D721Med (cell line): ENCODE data around the gene TINAG.

Experiments
- DNase-seq: peaks from one replicate; pipeline ENCODE4 v3.0.0; 2011; ENCODE audit warnings: low spot score; ENCODE audit not compliant: insufficient read length
- FAIRE-seq: peaks from 2 replicates; lab custom pipeline; 2011; peaks lifted over from hg19 to GRCh38; lab: Jason Lieb, UNC
- TF ChIP-seq, protein P1 (sequence below): IDR thresholded peaks from 2 replicates; pipeline ENCODE4 v1.5.1; 2012; ENCODE audit warnings: mild to moderate bottlenecking, control low read depth; ENCODE audit not compliant: insufficient read depth; ENCODE audit errors: missing control alignments

The TINAG gene

DNA sequence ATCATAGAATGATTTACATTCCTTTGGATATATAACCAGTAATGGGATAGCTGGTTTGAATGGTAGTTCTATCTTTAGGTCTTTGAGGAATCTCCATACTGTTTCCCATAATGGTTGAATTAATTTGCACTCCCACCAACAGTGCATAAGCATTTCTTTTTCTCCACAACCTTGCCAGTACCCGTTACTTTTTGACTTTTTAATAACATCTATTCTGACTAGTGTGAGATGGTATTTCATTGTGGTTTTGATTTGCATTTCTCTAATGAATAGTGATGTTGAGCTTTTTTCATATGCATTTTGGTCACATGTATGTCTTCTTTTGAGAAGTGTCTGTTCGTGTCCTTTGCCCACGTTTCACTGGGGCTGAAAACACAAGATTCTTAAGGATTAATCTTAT is 107.3 kb downstream of the TINAG start:
- DNase-seq, result no peak
- TF ChIP-seq, protein P1, sequence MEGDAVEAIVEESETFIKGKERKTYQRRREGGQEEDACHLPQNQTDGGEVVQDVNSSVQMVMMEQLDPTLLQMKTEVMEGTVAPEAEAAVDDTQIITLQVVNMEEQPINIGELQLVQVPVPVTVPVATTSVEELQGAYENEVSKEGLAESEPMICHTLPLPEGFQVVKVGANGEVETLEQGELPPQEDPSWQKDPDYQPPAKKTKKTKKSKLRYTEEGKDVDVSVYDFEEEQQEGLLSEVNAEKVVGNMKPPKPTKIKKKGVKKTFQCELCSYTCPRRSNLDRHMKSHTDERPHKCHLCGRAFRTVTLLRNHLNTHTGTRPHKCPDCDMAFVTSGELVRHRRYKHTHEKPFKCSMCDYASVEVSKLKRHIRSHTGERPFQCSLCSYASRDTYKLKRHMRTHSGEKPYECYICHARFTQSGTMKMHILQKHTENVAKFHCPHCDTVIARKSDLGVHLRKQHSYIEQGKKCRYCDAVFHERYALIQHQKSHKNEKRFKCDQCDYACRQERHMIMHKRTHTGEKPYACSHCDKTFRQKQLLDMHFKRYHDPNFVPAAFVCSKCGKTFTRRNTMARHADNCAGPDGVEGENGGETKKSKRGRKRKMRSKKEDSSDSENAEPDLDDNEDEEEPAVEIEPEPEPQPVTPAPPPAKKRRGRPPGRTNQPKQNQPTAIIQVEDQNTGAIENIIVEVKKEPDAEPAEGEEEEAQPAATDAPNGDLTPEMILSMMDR, result no peak
- no peak for FAIRE-seq

DNA sequence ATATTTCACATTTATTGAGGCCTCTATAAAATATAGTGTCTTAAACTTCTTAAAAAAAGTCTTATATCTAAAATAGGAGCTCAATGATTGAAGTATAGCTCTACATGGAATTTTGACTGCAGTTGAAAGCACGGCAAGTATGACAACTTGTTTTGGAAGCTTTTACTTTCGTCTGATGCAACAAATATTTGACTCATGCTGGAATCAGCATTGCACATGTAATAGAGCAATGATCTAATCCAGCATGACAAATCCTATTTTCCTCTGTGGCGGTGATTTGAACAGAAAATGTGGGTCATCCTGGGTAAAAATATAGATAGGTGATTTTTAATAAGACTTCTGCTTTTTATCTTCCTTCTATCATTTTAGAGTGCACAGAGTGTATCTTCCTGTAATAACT is 111.6 kb downstream of the TINAG start:
- TF ChIP-seq, protein P1, result no peak
- DNase-seq, result no peak
- no peak for FAIRE-seq

DNA sequence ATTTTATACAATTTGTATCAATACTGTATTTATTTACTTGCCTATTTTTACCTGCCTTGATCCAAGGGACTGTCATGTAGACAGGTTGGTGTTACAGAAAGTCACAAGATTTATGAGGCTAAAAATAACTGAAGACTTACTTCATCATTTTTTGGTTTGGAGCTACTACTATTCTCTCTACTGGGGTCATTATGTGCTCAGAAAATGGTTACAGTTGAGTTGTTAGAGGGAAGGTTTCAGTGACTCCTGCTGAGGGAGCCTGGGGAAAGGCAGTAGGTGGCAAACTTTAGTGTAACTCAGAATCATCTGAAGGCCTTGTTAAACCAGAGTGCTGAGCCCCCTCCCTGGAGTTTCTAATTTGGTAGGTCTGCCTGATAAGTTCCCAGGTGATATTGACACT is 118.8 kb downstream of the TINAG start:
- no peak for FAIRE-seq
- TF ChIP-seq, protein P1, result no peak
- no peak for DNase-seq

DNA sequence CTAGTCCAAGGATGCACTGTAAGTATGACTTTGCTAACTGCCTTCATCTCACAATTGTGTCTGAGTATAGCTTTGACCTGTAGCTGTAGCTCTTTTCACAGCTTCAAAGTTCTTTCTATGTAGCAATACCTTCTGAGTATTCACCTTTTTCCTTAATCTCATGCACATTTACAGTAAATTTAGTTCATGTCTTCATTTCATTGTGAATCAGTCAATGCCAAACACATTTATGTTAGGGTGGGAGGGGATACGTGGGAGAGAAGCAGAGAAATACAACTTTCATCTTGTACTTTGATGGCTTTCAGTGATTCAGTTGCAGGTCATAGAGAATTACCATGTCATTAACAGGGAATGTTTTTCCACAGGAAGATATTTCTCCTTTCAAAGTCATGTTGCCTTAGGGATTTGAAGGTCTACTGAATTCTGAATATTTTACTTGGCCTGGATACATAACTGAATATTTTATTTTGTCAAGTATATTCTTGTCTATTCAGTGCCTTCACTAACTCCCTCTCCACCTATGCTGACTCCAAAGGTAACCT is 119.2 kb downstream of the TINAG start:
- DNase-seq, result no peak
- no peak for FAIRE-seq
- TF ChIP-seq, protein P1, result no peak

DNA sequence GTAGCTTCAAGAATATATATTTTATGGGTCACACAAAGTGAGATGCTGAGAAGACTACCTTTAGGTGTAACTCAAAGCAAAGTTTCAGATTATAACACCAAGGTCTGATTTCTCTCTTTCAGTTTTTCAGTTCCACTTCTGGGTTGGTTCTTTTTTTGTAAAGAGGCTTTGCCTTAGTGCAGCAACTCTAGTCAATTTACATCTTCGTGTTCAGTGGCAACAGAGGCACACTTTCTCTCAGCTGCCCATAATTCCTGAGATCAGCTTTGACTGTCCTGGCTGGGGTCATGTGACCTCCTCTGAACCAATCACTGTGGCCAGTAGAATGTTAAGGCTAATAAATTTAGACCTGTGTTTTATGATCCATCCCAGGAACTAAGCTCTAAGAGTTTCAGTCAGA is 120.2 kb downstream of the TINAG start:
- no peak for DNase-seq
- TF ChIP-seq, protein P1, result no peak
- no peak for FAIRE-seq

DNA sequence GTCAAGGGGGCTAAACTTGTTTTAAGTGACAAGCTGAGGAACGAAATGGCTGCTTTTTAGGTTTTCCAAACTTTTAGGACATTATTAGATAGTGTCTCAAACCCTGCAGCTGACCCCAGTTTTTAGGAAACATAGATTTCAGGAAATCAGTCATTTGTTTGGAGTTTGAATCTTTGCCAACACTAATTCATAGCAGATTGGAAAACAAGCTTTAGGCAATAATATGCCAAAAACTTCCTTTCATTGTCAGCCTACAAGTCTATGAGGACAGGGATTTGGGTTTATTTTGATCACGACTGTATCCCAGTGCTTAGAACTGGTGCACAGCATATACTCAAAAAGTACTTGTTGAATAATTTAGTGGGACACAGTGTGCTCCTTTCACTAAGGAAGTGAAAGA is 123.2 kb downstream of the TINAG start:
- TF ChIP-seq, protein P1, result no peak
- FAIRE-seq (no peak), DNase-seq (no peak)
